Cardiac muscle cell (in vitro differentiated cells and primary cell): ENCODE results near the gene ITPKB. TPM values are rescaled to one million over a fixed set of nuclear protein-coding genes. Genes with fewer than 3 reads are reported as not detected.

Source experiments
- DNase-seq, 2 donors: peaks; one replicate each; pipeline versions ENCODE4 v3.0.0 to v3.0.0-alpha.2; 2010 to 2017; ENCODE audit warnings: low read depth in 1 of 2, low spot score in 1 of 2
- H3K27ac ChIP-seq: fragments of 200-600 bp; sonication (generic); 2 replicates; pipeline ENCODE4 v1.5.1; 2016
- H3K27me3 ChIP-seq: fragments of 200-600 bp; sonication (generic); 2 replicates; pipeline ENCODE4 v1.6.0; 2016; ENCODE audit warnings: control low read depth
- H3K36me3 ChIP-seq: fragments of 200-600 bp; sonication (generic); 2 replicates; pipeline ENCODE4 v1.5.1; 2016; ENCODE audit warnings: control low read depth
- H3K4me1 ChIP-seq: fragments of 200-600 bp; sonication (generic); 2 replicates; pipeline ENCODE4 v1.8.1; 2017; ENCODE audit warnings: low read depth, mild to moderate bottlenecking, mixed run types
- H3K4me3 ChIP-seq: fragments of 200-600 bp; sonication (generic); 2 replicates; pipeline ENCODE4 v1.5.1; 2016; ENCODE audit warnings: mild to moderate bottlenecking
- H3K9me3 ChIP-seq: fragments of 200-600 bp; sonication (generic); 2 replicates; pipeline ENCODE4 v1.5.1; 2017; ENCODE audit warnings: low read depth, mild to moderate bottlenecking, control low read depth
- CTCF ChIP-seq: IDR thresholded peaks from 2 replicates; pipeline ENCODE4 v1.5.1; 2012; ENCODE audit warnings: low read depth, mild to moderate bottlenecking, low read length
- polyA plus RNA-seq: library from polyadenylated mRNA; unstranded; fragments of >200 nt; fragmentation: Nextera tagmentation; extraction: Ambion mirVana; gene quantifications from 2 replicates; pipeline ENCODE4 v1.2.1, GENCODE V29; 2016
- total RNA-seq: library from RNA; depleted of rRNA; stranded (reverse); fragments of >200 nt; gene quantifications from 2 replicates; pipeline ENCODE4 v1.2.3, GENCODE V29; 2016

The ITPKB gene
- total and polyA plus RNA-seq, 2 experiments from 2014 or later, result 3.8 to 12.0 TPM

GRCh38 chr1:226589008-226589733, 149.9 kb downstream of the ITPKB start:
- Histone ChIP-seq H3K9me3 (no peaks in the 10 kb centered on the region), H3K36me3 (no peaks in the 10 kb centered on the region), H3K4me1 (peaks cover 7% of the 10 kb centered on the region), H3K27me3 (no peaks in the 10 kb centered on the region), H3K27ac (peak overlapping the region; percentile 12), H3K4me3 (no peak overlapping the region)
- DNase-seq, result peak in 1 of 2 donors; percentile 57
- no peak for TF ChIP-seq CTCF

GRCh38 chr1:226588484-226588883, 150.6 kb downstream of the ITPKB start:
- peak in 1 of 2 donors; percentile 72 for DNase-seq
- H3K36me3 ChIP-seq, result no peaks in the 10 kb centered on the region
- H3K27me3 ChIP-seq, result no peaks in the 10 kb centered on the region
- no peak for TF ChIP-seq CTCF
- H3K9me3 ChIP-seq, result no peaks in the 10 kb centered on the region
- no peak overlapping the region for H3K4me3 ChIP-seq
- H3K4me1 ChIP-seq, result peaks cover 7% of the 10 kb centered on the region
- no peak overlapping the region for H3K27ac ChIP-seq

GRCh38 chr1:226586650-226587422, 152.2 kb downstream of the ITPKB start:
- no peak for TF ChIP-seq CTCF
- no peak overlapping the region for H3K4me3 ChIP-seq
- H3K27ac ChIP-seq, result no peak overlapping the region
- no peaks in the 10 kb centered on the region for H3K9me3 ChIP-seq
- H3K36me3 ChIP-seq, result no peaks in the 10 kb centered on the region
- H3K4me1 ChIP-seq, result peaks cover 7% of the 10 kb centered on the region
- H3K27me3 ChIP-seq, result no peaks in the 10 kb centered on the region
- no peak for DNase-seq

GRCh38 chr1:226586116-226586515, 153.0 kb downstream of the ITPKB start:
- Histone ChIP-seq H3K9me3 (no peaks in the 10 kb centered on the region), H3K27ac (no peak overlapping the region), H3K27me3 (no peaks in the 10 kb centered on the region), H3K4me1 (peaks cover 7% of the 10 kb centered on the region), H3K36me3 (no peaks in the 10 kb centered on the region), H3K4me3 (no peak overlapping the region)
- DNase-seq, result no peak
- no peak for TF ChIP-seq CTCF

GRCh38 chr1:226584164-226584563, 154.9 kb downstream of the ITPKB start:
- no peaks in the 10 kb centered on the region for H3K27me3 ChIP-seq
- H3K4me1 ChIP-seq, result no peaks in the 10 kb centered on the region
- peak in 1 of 2 donors; percentile 30 for DNase-seq
- no peaks in the 10 kb centered on the region for H3K9me3 ChIP-seq
- H3K27ac ChIP-seq, result no peak overlapping the region
- no peaks in the 10 kb centered on the region for H3K36me3 ChIP-seq
- TF ChIP-seq CTCF, result no peak
- H3K4me3 ChIP-seq, result no peak overlapping the region
